GM18507 (cell line): ENCODE data around the gene FAM83G.

Experiments used
- DNase-seq: peaks from one replicate; pipeline ENCODE4 v3.0.0; 2011; ENCODE audit warnings: low read depth; ENCODE audit not compliant: insufficient read length; ENCODE audit errors: extremely low spot score
- FAIRE-seq: peaks from 2 replicates; lab custom pipeline; 2011; peaks lifted over from hg19 to GRCh38; lab: Jason Lieb, UNC

The FAM83G gene

GRCh38 chr17:19012171-19013080, 7.9 kb upstream of the FAM83G start:
- DNase-seq (no peak), FAIRE-seq (no peak)

GRCh38 chr17:19011581-19011980, 7.0 kb upstream of the FAM83G start:
- DNase-seq: no peak
- no peak for FAIRE-seq

- no peak for DNase-seq
- no peak for FAIRE-seq
These were observed 6.4 kb upstream of the FAM83G start for GRCh38 chr17:19010729-19011505.

GRCh38 chr17:19009970-19010369, 5.4 kb upstream of the FAM83G start:
- DNase-seq: no peak
- no peak for FAIRE-seq

GRCh38 chr17:19006698-19007097, 2.1 kb upstream of the FAM83G start:
- FAIRE-seq: no peak
- DNase-seq: no peak

GRCh38 chr17:19005789-19006430, 1.3 kb upstream of the FAM83G start:
- FAIRE-seq (no peak), DNase-seq (no peak)

- no peak for DNase-seq
- FAIRE-seq: no peak
These were observed 691 bp upstream of the FAM83G start for GRCh38 chr17:19005137-19005773.

- FAIRE-seq (no peak), DNase-seq (peak; percentile 35)
These were observed 782 bp downstream of the FAM83G start for GRCh38 chr17:19003543-19004420.

GRCh38 chr17:19002805-19003542, 1.6 kb downstream of the FAM83G start:
- DNase-seq (no peak), FAIRE-seq (no peak)

- DNase-seq (no peak), FAIRE-seq (no peak)
These were observed 2.5 kb downstream of the FAM83G start for GRCh38 chr17:19001907-19002590.

- no peak for FAIRE-seq
These were observed 3.8 kb downstream of the FAM83G start for GRCh38 chr17:19000531-19001325.

GRCh38 chr17:18999911-19000310, 4.7 kb downstream of the FAM83G start:
- FAIRE-seq (no peak), DNase-seq (no peak)

More at GRCh38 chr17:19000531-19001325, 3.8 kb downstream of the FAM83G start:
- no peak for DNase-seq

GRCh38 chr17:18999394-18999793, 5.2 kb downstream of the FAM83G start:
- DNase-seq (no peak), FAIRE-seq (no peak)

- FAIRE-seq (no peak), DNase-seq (no peak)
These were observed 6.8 kb downstream of the FAM83G start for GRCh38 chr17:18997650-18998196.

GRCh38 chr17:18996458-18996857, 8.1 kb downstream of the FAM83G start:
- FAIRE-seq: no peak
- DNase-seq: no peak

GRCh38 chr17:18995220-18995619, 9.3 kb downstream of the FAM83G start:
- no peak for DNase-seq
- no peak for FAIRE-seq

GRCh38 chr17:18994631-18995030, 9.9 kb downstream of the FAM83G start:
- DNase-seq (no peak), FAIRE-seq (no peak)
